Testis (tissue), 2 donors: ENCODE results near the gene C16orf86.

Experiments used
- POLR2A ChIP-seq: fragments of 450-650 bp; IDR thresholded peaks from one replicate; pipeline ENCODE4 v1.6.1; 2017; ENCODE audit warnings: antibody characterized with exemption, mild to moderate bottlenecking, moderate library complexity
- TF ChIP-seq, protein P1 (sequence below), 3 experiments: fragments of 450-650 bp in 2 of 3; fragments of 200-600 bp in 1 of 3; sonication (generic) in 1 of 3; IDR thresholded peaks; one replicate each; pipeline ENCODE4 v1.5.1; 2016 to 2019; ENCODE audit warnings: antibody characterized with exemption in 3 of 3, mild to moderate bottlenecking in 2 of 3, moderate library complexity in 1 of 3

DNA sequence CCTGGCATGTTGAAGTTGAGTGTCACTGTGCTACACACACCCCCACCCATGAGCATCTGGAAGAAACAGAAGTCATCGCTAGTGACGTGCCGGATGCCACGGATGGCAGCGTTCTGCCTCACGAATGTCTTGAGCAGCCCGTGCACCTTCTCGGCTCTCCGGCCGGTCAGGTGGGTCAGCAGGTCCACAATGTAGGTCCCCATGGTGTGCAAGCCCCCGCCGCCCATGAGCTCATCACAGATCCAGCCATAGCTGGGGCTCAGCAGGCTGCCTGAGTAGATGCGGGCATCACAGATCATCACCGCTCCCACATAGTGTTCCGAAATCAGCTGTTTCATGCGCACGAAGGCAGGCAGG is 8.9 kb downstream of the C16orf86 start:
- TF ChIP-seq, protein P1, sequence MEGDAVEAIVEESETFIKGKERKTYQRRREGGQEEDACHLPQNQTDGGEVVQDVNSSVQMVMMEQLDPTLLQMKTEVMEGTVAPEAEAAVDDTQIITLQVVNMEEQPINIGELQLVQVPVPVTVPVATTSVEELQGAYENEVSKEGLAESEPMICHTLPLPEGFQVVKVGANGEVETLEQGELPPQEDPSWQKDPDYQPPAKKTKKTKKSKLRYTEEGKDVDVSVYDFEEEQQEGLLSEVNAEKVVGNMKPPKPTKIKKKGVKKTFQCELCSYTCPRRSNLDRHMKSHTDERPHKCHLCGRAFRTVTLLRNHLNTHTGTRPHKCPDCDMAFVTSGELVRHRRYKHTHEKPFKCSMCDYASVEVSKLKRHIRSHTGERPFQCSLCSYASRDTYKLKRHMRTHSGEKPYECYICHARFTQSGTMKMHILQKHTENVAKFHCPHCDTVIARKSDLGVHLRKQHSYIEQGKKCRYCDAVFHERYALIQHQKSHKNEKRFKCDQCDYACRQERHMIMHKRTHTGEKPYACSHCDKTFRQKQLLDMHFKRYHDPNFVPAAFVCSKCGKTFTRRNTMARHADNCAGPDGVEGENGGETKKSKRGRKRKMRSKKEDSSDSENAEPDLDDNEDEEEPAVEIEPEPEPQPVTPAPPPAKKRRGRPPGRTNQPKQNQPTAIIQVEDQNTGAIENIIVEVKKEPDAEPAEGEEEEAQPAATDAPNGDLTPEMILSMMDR (IDR thresholded peaks at IDR 0.05), result no peak
- no peak for TF ChIP-seq POLR2A
